Measurements from ENCODE around the gene FADS2.

The FADS2 gene

GRCh38 chr11:61890529-61891330 is 62.6 kb downstream of the FADS2 start:
- peak; percentile 80 for DNase-seq

GRCh38 chr11:61891331-61892084 is 63.4 kb downstream of the FADS2 start, which contains the start of gene FADS3:
TSS of gene FADS3 (minus strand) at chr11:61891545. CDS start at chr11:61891381, 164 bp downstream.
- DNase-seq = peak; percentile 70

GRCh38 chr11:61892085-61892370 is 63.9 kb downstream of the FADS2 start:
- DNase-seq = no peak

GRCh38 chr11:61893981-61894380 is 65.9 kb downstream of the FADS2 start:
- DNase-seq = peak; percentile 90

GRCh38 chr11:61895046-61895717 is 67.1 kb downstream of the FADS2 start:
- DNase-seq = no peak

- no peak for DNase-seq
These were observed 67.6 kb downstream of the FADS2 start for GRCh38 chr11:61895718-61896059.

- DNase-seq = no peak
These were observed 68.7 kb downstream of the FADS2 start for GRCh38 chr11:61896665-61897386.

GRCh38 chr11:61897387-61898246 is 69.5 kb downstream of the FADS2 start:
- peak; percentile 65 for DNase-seq

GRCh38 chr11:61898247-61898582 is 70.1 kb downstream of the FADS2 start:
- DNase-seq = no peak

- DNase-seq = peak; percentile 66
These were observed 71.2 kb downstream of the FADS2 start for GRCh38 chr11:61899146-61899841.

GRCh38 chr11:61900251-61900650 is 72.2 kb downstream of the FADS2 start:
- DNase-seq = no peak

GRCh38 chr11:61901397-61901796 is 73.3 kb downstream of the FADS2 start:
- no peak for DNase-seq

GRCh38 chr11:61902313-61902712 is 74.2 kb downstream of the FADS2 start:
- DNase-seq = no peak

GRCh38 chr11:61903845-61904244 is 75.7 kb downstream of the FADS2 start:
- no peak for DNase-seq

GRCh38 chr11:61904539-61905048 is 76.5 kb downstream of the FADS2 start:
- no peak for DNase-seq

GRCh38 chr11:61905067-61905696 is 77.1 kb downstream of the FADS2 start:
- DNase-seq = no peak

- no peak for DNase-seq
These were observed 77.9 kb downstream of the FADS2 start for GRCh38 chr11:61905801-61906521.

- DNase-seq = no peak
These were observed 78.4 kb downstream of the FADS2 start for GRCh38 chr11:61906522-61906909.

- DNase-seq = no peak
These were observed 79.2 kb downstream of the FADS2 start for GRCh38 chr11:61907282-61907681.
